ENCODE data around the gene DUSP16.

- TF ChIP-seq TARDBP (IDR thresholded peaks at IDR 0.05) (no peak), FOXM1 (IDR thresholded peaks at IDR 0.05; ENCODE audit: borderline replicate concordance) (no peak), SP1 (IDR thresholded peaks at IDR 0.05) (no peak), FOXA1 (IDR thresholded peaks at IDR 0.05) (no peak), BHLHE40 (IDR thresholded peaks at IDR 0.05; ENCODE audit: borderline replicate concordance) (no peak), SUZ12 (IDR thresholded peaks at IDR 0.05) (no peak), FOXK2 (IDR thresholded peaks at IDR 0.05) (no peak), ZNF384 (IDR thresholded peaks at IDR 0.05) (no peak), ARNT (IDR thresholded peaks at IDR 0.05) (no peak), PKNOX1 (IDR thresholded peaks at IDR 0.05) (no peak), NFRKB (IDR thresholded peaks at IDR 0.05) (no peak), ELF4 (IDR thresholded peaks at IDR 0.05) (no peak), HDGF (IDR thresholded peaks at IDR 0.05; ENCODE audit: borderline replicate concordance) (no peak), LEF1 (IDR thresholded peaks at IDR 0.05; ENCODE audit: borderline replicate concordance) (no peak)
Observed at GRCh38 chr12:12466157-12466556, 96.5 kb downstream of the DUSP16 start.

All from HEK293T (cell line).